Measurements from ENCODE around the gene DDX55. TPM values are rescaled to one million over a fixed set of nuclear protein-coding genes. Genes with fewer than 3 reads are reported as not detected.
"Not testable (repeated sequence)": the region's sequence is repeated elsewhere in the genome, so short reads cannot be mapped to it uniquely, and the experiment has no call there.

The DDX55 gene
- total RNA-seq, 3 donors from 2014 or later (not counting 1 experiment from before 2014, with no cell fraction given), result 25.9 to 42.7 (median 41.5) TPM

- H3K36me3 Mint-ChIP-seq, result peaks cover 14% of the 10 kb centered on the region
- TF ChIP-seq CTCF (IDR thresholded peaks at IDR 0.05), result no peak
- H3K9me3 Mint-ChIP-seq, result no peaks in the 10 kb centered on the region
- intact Hi-C loops (cut with micrococcal nuclease), result no loop called here
- no peaks in the 10 kb centered on the region for H3K27me3 Mint-ChIP-seq (ENCODE audit: low read depth in 2 of 2)
- no peaks in the 10 kb centered on the region for H3K9me3 ChIP-seq (ENCODE audit: control insufficient read depth, insufficient read depth, low read length)
- H3K27ac ChIP-seq (ENCODE audit: low read length), result no peak overlapping the region
- H3K4me3 ChIP-seq (ENCODE audit: low read length), result no peak overlapping the region
- no peak for DNase-seq
- H3K4me1 ChIP-seq (ENCODE audit: control insufficient read depth, insufficient read depth, low read length), result peaks cover 25% of the 10 kb centered on the region
- no peak for ATAC-seq
- 96% methylated on average over 3 of the region's 3 CpGs for WGBS (ENCODE audit: insufficient coverage)
- H3K27ac Mint-ChIP-seq, result no peak overlapping the region
- H3K36me3 ChIP-seq (ENCODE audit: control insufficient read depth, insufficient read depth, low read length), result peaks cover 33% of the 10 kb centered on the region
- no peaks in the 10 kb centered on the region for H3K27me3 ChIP-seq (ENCODE audit: control insufficient read depth, insufficient read depth, low read length)
- no peak overlapping the region for H3K4me3 Mint-ChIP-seq
- H3K4me1 Mint-ChIP-seq, result peaks cover 21 to 23% of the 10 kb centered on the region in 2 donors
These were observed 3.4 kb upstream of the DDX55 start for GRCh38 chr12:123598522-123598921.

- Histone ChIP-seq H3K27ac (ENCODE audit: low read length) (no peak overlapping the region), H3K9me3 (ENCODE audit: control insufficient read depth, insufficient read depth, low read length) (no peaks in the 10 kb centered on the region), H3K4me3 (ENCODE audit: low read length) (no peak overlapping the region), H3K27me3 (ENCODE audit: control insufficient read depth, insufficient read depth, low read length) (no peaks in the 10 kb centered on the region), H3K4me1 (ENCODE audit: control insufficient read depth, insufficient read depth, low read length) (peaks cover 26% of the 10 kb centered on the region), H3K36me3 (ENCODE audit: control insufficient read depth, insufficient read depth, low read length) (peaks cover 33% of the 10 kb centered on the region)
- no peak for TF ChIP-seq CTCF (IDR thresholded peaks at IDR 0.05)
- WGBS (ENCODE audit: insufficient coverage), result 95% methylated on average over 1 of the region's 1 CpG
- Mint-ChIP-seq H3K27ac (peak overlapping the region in 1 of 2 donors; percentile 5), H3K4me1 (peaks cover 21 to 23% of the 10 kb centered on the region in 2 donors), H3K9me3 (no peaks in the 10 kb centered on the region), H3K27me3 (ENCODE audit: low read depth in 2 of 2) (no peaks in the 10 kb centered on the region), H3K36me3 (peaks cover 14% of the 10 kb centered on the region), H3K4me3 (peak overlapping the region; percentile 22)
- ATAC-seq, result no peak
- intact Hi-C loops (cut with micrococcal nuclease), result no loop called here
- no peak for DNase-seq
These were observed 2.6 kb upstream of the DDX55 start for GRCh38 chr12:123599310-123599709.

- peaks cover 14% of the 10 kb centered on the region for H3K36me3 Mint-ChIP-seq
- Histone ChIP-seq H3K36me3 (ENCODE audit: control insufficient read depth, insufficient read depth, low read length) (peaks cover 33% of the 10 kb centered on the region), H3K4me3 (ENCODE audit: low read length) (no peak overlapping the region), H3K4me1 (ENCODE audit: control insufficient read depth, insufficient read depth, low read length) (peaks cover 26% of the 10 kb centered on the region), H3K27ac (ENCODE audit: low read length) (no peak overlapping the region), H3K9me3 (ENCODE audit: control insufficient read depth, insufficient read depth, low read length) (no peaks in the 10 kb centered on the region), H3K27me3 (ENCODE audit: control insufficient read depth, insufficient read depth, low read length) (no peaks in the 10 kb centered on the region)
- TF ChIP-seq CTCF (IDR thresholded peaks at IDR 0.05), result no peak
- no peaks in the 10 kb centered on the region for H3K27me3 Mint-ChIP-seq (ENCODE audit: low read depth in 2 of 2)
- DNase-seq (no peak), ATAC-seq (no peak)
- WGBS (ENCODE audit: insufficient coverage), result 98% methylated on average over 6 of the region's 7 CpGs
- H3K27ac Mint-ChIP-seq, result peak overlapping the region in 1 of 2 donors; percentile 5
- H3K4me1 Mint-ChIP-seq, result peaks cover 21 to 23% of the 10 kb centered on the region in 2 donors
- intact Hi-C loops (cut with micrococcal nuclease), result loop anchor here (5.0 kb wide), 1 partner anchor 237 kb away; the partner anchor contains the start of gene SBNO1
- peak overlapping the region; percentile 35 for H3K4me3 Mint-ChIP-seq
- H3K9me3 Mint-ChIP-seq, result no peaks in the 10 kb centered on the region
These were observed 2.2 kb upstream of the DDX55 start for GRCh38 chr12:123599721-123600120.

- H3K27ac Mint-ChIP-seq, result peak overlapping the region; percentile 92 to 97
- Histone ChIP-seq H3K27me3 (ENCODE audit: control insufficient read depth, insufficient read depth, low read length) (no peaks in the 10 kb centered on the region), H3K36me3 (ENCODE audit: control insufficient read depth, insufficient read depth, low read length) (peaks cover 26% of the 10 kb centered on the region), H3K27ac (ENCODE audit: low read length) (peak overlapping the region; percentile 83), H3K4me3 (ENCODE audit: low read length) (peak overlapping the region; percentile 93), H3K4me1 (ENCODE audit: control insufficient read depth, insufficient read depth, low read length) (peaks cover 26% of the 10 kb centered on the region), H3K9me3 (ENCODE audit: control insufficient read depth, insufficient read depth, low read length) (no peaks in the 10 kb centered on the region)
- H3K36me3 Mint-ChIP-seq, result no peaks in the 10 kb centered on the region
- H3K4me3 Mint-ChIP-seq, result peak overlapping the region; percentile 99
- 11% methylated on average over 7 of the region's 7 CpGs for WGBS (ENCODE audit: insufficient coverage)
- H3K27me3 Mint-ChIP-seq (ENCODE audit: low read depth in 2 of 2), result no peaks in the 10 kb centered on the region
- no peaks in the 10 kb centered on the region for H3K9me3 Mint-ChIP-seq
- DNase-seq (peak in 1 of 2 donors; percentile 16), ATAC-seq (no peak)
- peaks cover 21 to 23% of the 10 kb centered on the region in 2 donors for H3K4me1 Mint-ChIP-seq
- intact Hi-C loops (cut with micrococcal nuclease), result loop anchor here (5.0 kb wide), 1 partner anchor 240 kb away; the partner anchor contains the start of gene SBNO1
- TF ChIP-seq CTCF (IDR thresholded peaks at IDR 0.05), result no peak
These were observed 824 bp downstream of the DDX55 start for GRCh38 chr12:123602651-123603195.

GRCh38 chr12:123603495-123603894, 1.6 kb downstream of the DDX55 start:
- Histone ChIP-seq H3K4me1 (ENCODE audit: control insufficient read depth, insufficient read depth, low read length) (peaks cover 26% of the 10 kb centered on the region), H3K36me3 (ENCODE audit: control insufficient read depth, insufficient read depth, low read length) (peaks cover 26% of the 10 kb centered on the region)
- DNase-seq; H3K27me3 Mint-ChIP-seq (ENCODE audit: low read depth in 2 of 2); H3K4me3 Mint-ChIP-seq; ATAC-seq; H3K27ac ChIP-seq (ENCODE audit: low read length); H3K4me3 ChIP-seq (ENCODE audit: low read length); H3K27ac Mint-ChIP-seq; H3K27me3 ChIP-seq (ENCODE audit: control insufficient read depth, insufficient read depth, low read length); H3K9me3 Mint-ChIP-seq; H3K36me3 Mint-ChIP-seq; H3K9me3 ChIP-seq (ENCODE audit: control insufficient read depth, insufficient read depth, low read length): not testable (repeated sequence)
- H3K4me1 Mint-ChIP-seq, result peaks cover 21 to 23% of the 10 kb centered on the region in 2 donors
- WGBS (ENCODE audit: insufficient coverage), result 95% methylated on average over 11 of the region's 11 CpGs
- intact Hi-C loops (cut with micrococcal nuclease), result loop anchor here (5.0 kb wide), 1 partner anchor 241 kb away; the partner anchor contains the start of gene SBNO1
